NCI-H2081 treated with DMSO at 0.1 percent for 48 hours (cell line): Measurements from ENCODE around the gene BBS7.
A peak's percentile ranks its signal among the peaks of the same experiment; 100 is the strongest.

Source experiments
- DNase-seq: peaks from one replicate; lab custom pipeline; 2025; lab: John Stamatoyannopoulos, UW

Gene BBS7

DNA sequence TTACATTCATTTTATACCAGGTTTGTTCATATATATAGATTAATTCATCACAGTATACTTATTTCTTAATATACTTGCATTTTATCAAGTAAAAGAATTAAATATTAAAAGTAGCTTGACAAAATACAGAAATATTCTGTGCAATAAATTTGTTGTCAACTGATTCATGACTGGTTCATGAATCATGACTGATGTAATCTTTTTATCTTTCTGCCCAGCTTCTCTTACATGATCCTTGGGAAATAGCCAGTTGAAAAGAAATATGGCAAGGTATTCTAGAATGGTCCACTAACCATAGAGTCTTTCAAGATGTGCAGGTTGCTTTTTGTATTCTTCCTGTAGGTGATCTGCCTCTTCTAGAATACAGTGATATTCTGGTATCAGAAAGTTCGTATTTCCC, 42.4 kb downstream of the BBS7 start:
- DNase-seq: no peak

DNA sequence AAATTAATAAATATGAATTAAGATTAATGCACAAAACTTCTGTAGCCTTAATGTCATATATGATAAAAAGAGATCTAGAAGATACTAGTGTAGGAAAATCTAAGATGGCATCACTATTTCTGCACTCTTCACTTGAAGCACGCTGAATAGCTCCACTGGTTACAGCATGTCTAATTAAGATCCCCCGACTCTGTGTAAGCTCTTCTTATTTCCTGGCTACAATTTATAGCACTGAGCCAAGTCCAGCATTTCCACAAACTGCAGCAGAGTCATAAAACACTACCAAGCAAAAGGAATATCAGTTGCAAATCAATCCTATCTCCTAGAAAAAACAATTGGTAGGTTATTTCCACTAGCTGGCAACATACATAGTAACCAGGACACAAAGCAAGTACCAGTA, 45.3 kb downstream of the BBS7 start:
- no peak for DNase-seq

DNA sequence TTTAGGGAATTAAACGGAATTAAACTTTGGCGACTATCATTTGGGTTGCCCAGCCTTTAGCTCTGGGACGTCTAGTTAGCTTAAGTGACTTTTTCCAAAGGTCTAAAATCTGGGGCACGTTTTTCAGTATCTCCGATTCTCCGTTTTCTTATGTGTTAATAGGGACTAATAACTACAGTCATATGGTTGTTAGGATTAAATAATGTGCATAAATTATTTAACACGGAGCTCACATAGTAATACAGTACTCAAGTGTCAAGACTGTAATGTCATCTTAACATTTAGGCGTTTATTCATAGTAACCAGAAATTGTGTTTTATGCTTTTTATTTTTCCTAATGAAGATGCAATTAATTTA, 46.1 kb downstream of the BBS7 start:
- no peak for DNase-seq

DNA sequence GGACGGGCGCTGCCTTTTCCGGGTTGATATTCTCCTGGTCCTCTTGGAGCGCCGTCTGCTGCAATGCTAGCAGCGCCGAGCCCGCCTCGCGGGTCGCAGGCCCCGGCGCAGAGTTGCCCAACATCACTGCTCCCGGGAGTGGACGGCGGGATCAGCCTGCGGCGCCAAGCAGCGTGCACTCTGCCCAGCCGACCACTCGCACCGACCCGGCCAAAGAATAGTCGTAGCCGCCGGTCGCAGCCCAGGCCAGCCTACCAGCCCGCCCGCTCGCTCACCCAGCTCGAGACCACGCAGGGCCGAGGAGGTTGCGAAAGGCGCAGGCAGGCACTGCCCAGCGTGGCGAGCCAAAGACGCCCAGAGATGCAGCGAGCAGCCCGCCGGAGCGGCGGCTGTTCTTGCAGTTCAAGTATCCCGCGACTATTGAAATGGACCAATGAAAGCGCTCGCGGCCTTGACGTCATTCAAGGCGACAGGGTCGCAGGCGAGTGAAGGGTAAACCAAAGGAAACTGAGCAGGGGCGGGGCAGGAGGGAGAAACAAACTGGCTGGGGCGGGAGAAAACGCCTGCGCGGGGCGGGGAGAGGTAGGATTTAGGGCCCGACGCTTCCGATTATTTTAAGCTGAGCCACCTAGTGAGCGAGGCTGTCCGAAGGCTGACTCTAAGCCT, 46.6 kb downstream of the BBS7 start, which contains the start of gene CCNA2:
TSS of gene CCNA2 (minus strand) at position 379 of the 666 bp plus-strand sequence. CDS start at position 124, 255 bp downstream.
- peak; percentile 68 for DNase-seq

DNA sequence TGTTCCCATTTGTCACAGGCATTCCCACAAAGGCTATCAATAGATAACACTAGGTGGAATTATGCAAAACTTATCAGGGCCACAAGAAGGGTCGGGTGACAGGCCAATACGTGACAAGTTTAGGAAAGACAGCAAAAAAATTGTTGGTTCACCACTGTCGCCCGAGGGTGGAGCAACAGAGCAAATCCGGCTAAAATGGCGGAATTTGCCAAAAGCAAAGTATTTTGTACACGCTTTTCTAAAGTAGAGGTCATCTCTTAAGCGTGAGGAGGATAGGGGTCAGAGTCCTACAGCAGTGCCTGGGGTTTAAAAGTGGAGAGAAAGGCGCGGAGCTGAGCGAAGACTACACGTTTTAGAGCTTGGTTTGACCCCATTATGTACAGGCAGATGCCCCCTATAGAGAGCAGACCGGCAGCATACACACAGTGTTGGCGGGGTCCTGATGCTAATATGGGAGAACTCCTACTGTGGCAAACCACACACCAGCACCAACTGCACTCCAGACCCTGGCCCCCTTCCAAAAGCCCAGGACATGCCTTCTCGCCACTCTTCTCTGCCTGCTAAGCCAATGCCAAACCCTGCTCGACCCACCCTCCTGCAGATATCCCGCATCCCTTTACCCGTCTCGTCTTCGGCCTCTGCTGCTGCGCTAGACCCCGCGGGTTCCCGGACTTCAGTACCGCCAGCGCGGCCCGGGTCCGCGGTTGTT, 47.3 kb downstream of the BBS7 start:
- no peak for DNase-seq

DNA sequence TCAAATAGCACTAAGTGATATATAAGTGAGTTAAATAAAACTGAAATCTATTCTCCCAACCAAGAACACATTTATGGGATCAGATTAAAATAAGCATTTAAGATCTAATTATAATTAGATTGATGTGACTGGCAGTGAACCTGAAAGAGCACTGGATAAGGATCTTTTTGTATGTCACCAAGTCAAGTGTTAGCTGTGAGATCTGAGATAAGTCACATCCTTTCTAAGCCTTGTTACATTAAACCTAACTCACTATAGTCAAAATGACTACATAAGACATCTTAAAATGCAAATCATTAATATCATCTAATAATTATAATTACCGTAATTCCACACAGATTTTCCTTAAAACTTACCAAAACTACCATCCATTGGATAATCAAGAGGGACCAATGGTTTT, 48.2 kb downstream of the BBS7 start:
- no peak for DNase-seq

DNA sequence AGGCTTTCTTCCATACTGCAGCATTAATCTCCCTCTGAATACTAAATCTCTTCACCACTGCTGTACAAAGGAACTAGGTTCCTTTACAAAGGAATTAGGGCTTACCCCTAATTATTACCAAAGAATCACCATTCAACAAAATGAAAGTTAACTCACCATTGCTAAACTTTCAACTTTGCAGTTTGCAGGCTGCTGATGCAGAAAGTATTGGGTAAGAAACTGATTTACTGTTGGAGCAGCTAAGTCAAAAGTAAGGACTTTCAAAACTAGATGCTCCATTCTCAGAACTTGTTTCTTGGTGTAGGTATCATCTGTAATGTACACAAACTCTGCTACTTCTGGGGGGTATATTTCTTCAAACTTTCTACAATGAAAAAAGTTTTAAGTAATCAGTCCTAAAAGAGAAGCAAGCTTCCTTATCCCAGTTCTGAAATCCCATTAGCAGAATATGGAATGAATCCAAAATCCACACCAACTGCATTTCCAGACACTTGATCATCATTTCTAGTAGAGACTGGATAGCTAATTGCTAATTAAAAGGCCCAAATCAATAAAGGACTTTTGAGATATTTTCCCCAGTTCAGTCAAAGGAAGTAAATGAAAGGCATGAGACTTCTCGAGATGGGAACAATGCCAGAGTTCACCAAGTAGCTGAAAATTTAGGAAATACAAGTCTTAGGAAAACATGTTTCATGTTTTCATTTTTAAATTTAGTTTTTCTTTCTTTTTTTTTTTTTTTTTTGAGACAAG, 50.9 kb downstream of the BBS7 start:
- no peak for DNase-seq

DNA sequence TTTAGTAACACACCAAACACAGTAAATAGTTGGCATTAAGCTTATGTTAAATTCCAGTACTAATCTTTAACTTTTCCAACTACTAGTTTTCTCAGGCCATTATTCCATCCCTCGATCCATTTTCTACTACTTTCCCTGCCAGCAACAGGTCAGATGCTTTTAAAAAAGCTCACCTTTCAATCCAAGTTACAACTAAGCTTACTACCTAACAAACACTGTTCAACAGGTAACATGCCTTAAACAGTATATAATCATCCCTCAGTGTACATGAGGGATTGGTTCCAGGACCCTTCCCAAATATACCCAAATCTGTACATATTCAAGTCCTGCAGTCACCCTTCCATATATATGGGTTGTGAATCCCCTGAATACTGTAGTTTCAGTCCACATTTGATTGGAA, 52.1 kb downstream of the BBS7 start:
- no peak for DNase-seq

DNA sequence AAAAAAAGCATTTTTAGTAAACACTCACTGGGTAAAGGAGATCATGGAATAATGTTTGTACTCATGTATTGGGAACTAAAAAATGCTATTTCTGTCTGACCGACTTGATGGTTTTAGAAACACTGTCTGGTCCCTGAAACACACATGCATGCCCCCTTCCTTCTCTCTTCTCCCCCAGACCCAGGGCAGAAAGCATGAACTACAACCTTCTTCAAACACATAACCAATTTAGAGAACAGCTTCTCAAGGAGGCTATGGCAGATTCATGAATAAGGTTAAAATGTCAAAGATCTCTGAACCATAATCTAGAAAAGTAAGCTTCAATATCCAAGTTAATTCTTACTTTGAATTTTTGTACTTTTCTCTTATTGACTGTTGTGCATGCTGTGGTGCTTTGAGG, 52.6 kb downstream of the BBS7 start:
- no peak for DNase-seq

DNA sequence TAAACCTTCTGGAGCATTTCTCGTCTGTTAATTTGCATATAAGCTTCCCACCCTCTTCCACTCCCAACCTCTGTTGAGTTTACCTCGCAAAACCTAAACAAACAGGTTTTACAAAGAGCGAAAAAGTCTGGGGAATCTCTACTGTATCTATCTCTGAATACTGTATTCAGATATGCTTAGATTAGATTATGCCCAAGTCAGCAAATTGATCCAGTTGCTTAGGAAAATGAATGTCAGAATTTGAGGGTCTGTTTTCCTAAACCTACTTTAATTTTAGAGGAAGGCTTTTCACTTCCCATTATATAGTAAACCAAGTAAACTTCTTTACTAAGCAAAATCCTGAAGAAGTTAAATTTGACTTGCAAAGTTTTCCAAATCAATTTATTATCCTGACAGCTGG, 53.3 kb downstream of the BBS7 start:
- DNase-seq: no peak

DNA sequence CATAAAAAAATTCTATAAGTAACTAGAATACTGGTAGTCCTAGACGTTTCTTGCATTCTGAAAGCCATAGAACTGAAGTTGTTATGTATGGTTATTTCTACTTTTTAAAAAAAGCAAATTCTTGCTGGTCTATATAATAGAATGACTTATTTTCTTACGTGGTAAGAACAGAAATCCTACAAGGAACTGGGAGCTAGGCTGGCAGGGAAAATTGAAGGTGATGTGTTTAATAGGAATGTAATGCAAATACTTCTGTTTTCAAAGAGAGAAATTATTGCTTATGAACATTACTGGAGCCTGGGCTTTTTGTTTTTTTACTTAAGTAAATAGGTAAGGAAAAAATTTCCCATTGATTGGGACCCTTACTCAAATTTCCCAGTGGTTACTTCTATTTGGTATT, 55.5 kb downstream of the BBS7 start:
- DNase-seq: no peak

DNA sequence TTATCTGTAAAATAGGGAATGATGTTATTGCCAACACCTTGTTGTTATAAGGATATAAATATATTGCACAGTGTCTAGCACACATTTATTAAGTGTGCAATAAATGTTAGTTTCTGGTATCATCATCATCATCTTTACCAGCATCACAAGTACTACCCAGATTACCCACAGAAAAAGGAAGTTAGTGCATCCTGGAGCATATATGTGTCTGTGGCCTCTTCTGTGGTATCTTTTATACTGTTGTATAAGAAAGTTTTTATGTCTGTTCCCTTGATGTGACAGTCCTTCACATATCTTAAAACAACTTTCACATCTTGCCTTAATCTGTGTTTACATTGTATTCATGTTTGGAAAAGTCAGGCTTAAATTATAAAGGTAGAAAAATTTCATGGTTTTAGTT, 59.2 kb downstream of the BBS7 start:
- DNase-seq: no peak

DNA sequence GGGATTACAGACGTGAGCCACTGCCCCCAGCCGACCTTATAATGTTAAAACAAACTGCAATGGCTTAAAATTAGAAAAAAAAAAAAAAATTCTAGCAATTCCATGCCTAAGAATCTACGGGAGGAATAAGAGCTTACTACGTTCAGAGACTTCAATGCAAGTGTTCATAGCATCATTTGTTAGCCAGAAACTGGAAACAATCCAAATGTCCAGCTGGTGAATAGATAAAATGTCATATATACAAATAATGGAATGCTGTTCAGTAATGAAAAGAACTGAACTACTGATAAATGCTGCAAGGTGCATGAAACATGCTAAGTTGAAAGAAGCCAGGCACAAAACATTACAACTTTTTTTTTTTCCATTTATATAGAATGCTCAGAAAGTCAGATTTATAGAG, 63.9 kb downstream of the BBS7 start:
- no peak for DNase-seq

DNA sequence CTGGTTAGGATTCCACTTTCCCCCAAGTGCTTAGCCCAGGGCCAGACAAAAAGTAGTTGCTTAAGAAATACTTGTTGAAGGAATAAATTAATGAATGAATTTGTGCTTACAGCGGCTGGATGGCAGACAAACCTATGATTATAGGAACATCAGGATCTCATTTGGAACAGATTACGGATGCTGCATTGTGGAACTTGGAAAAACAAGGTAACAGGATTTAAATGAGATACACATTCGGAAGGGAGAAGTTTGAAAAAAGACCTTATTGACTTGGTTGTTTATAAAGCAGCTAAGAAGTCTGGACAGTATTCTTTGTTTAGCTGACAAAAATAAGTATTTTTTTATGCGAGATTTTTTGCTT, 68.6 kb downstream of the BBS7 start:
- DNase-seq: no peak

DNA sequence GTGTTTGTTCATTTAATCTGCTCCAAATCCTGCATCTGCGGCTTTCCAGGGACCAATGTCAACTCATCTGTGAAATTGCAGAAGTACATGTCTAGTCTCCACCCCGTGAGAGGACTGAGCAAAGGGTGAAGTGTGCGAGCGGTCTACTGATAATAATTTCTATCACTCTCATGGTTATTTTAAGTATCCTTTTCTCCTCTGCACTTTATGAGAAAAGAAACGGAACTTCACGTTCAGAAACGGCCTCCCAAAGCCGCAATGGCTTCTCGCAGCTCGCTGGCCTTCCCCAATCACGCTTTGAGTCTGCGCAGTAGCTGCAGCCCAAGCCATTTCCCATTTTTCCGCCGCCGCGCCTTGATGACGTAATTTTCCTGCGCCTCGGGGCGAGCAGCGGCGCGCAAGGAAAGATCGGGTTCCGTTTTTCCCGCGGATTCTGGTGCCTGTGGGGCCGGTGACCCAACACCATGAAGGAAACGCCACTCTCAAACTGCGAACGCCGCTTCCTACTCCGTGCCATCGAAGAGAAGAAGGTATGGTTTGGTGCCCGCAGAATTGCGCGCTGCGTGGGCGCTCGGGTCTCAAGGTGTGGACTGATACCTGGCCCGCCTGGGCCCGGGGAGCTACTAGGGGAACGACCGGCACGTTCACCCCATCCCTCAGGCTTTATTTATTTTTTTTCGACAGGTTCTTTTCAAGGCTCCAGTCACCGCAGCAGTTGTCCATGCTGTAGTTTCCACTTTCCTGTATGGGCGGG, 69.1 kb downstream of the BBS7 start, which contains the start of gene EXOSC9:
TSS of gene EXOSC9 (plus strand) at position 363 of the 754 bp plus-strand sequence. CDS start at position 465, 102 bp downstream.
- DNase-seq: peak; percentile 38

DNA sequence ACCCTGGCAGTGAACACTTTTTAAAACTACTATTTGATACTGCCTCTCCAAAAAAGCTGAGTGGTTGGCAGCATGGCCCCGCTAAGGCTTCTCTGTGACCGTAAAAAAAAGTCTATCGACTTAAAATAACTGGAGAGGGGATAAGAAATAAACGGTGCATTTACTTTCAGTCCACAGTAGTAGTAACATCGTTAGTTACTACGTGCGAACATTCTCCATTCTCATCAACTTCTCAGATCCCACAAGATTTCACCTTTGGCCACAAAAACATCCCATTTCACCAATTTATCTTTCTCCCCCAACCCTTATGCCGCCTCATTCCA, 69.7 kb downstream of the BBS7 start:
- DNase-seq: no peak

DNA sequence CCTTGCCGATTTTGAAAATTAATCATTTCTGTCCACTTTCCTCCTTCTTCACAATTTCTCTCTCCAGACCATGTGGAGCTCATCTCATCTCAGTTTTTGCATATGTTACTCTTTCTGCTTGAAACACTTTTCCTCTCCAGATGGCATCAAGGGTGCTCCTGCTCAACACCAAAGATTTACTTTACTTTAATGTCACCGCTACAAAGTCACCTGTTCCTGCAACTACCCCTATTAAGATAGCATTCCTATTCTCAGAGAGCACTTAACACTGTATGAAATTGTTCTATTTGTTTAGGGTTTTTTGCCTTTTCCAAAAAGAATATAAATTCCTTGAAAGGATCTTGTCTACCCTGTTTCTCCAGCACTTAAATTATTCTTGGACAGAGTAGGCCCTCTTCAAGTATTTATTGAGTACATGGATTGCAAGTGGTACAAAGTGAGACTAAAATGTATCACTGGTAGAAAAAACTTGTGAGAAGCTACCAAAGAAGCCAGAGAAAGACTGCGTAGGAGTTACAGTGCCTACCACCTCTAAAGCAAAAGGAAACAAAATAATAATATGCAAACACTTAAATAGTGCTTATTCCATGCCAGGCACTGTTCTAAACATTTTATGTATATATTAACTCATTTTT, 70.3 kb downstream of the BBS7 start:
- DNase-seq: no peak

DNA sequence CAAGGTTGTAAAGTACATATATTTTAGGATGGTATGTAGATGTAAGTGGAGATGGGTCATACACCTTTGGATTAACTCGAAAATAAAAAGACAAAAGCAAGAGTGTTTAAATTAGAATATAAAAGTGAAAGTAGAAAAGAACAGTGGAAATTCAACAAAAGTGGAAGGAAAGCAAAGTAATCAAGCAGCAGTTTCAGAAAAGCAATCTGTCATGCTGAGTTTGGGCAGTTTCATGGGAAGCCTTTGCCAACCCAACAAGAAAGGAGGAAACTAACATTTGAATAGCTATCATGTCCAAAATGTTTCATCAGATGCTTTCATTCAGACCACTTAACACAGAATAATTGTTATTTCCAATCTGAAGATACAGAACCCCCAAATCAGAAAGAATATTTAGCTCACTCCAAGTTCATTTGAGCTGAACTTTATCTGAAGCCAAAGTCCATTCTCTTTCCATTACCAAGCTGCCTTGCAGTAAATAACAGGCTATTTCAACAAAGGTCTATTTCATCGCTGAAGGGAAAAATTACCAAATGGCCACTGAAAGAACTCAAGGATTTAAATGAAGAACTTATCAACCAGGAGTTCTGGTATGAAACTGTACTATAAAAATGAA, 71.0 kb downstream of the BBS7 start:
- DNase-seq: no peak

DNA sequence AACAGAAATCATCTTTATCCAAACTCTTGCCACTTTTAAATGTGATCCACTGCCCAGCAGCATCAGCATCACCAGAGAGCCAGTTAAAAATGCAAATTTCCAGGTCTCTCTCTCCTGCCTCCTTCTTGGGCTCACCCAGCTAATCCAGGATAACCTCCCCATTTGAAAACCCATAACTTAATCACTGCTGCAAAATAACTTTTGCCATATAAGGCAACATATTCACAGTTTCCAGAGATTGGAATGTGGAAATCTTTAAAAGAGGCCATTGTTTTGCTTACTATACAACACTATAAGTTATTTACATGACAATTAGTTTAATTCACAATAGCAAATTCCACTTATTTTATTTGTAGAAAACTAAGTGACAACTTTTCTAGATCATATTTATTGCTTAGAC, 74.0 kb downstream of the BBS7 start:
- no peak for DNase-seq

DNA sequence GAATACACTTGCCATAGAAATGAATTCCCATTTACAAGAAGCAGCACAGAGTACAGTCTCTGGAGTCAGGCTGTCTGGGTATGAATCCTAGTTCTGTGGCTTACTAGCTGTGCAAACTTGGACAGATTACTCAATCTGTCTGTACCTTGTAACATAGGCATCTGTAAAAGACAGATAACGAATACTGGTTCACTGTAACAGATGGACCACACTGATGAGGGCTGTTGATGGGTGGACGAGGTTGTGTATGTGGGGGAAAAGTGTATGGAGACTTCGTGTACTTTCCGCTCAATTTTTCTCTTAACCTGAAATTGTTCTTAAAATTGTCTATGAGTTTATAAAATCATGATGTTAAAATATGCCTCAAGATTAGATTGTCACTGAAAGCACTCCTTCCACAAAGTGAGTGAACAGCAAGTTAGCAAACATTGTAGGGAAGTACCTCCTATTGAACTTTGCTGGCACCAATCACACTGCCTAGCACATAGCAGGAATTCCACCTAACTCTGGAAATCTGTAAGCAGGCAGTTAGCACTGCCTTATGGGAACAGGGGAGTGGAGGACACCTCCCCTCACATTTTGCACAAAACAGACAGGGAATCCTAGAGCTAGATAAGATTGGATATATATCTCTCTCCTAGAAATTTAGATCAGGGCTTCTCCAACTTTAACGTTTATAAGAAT, 75.6 kb downstream of the BBS7 start:
- DNase-seq: no peak

DNA sequence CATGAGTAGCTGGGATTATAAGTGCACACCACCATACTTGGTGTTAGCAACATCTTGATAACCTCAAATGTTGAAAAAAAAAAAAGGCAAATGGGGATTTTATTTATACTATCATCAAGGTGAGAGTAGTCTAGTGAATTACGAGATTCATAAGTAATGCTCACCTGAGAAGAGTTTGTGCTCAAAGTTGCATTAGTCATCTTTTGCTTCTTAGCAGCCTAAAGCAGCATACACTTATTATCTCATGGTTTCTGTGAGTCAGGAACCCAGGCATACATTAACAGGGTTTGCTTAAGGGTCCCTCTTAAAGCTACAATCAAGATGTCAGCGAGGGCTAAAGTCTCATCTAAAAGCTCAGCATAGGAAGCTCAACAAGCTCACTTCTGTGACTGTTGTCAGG, 77.3 kb downstream of the BBS7 start:
- no peak for DNase-seq
